Measurements from ENCODE around the gene COL27A1. TPM values are rescaled to one million over a fixed set of nuclear protein-coding genes. Genes with fewer than 3 reads are reported as not detected.

Gene COL27A1
- total RNA-seq, 3 donors from 2014 or later = 3.1 to 13.6 (median 4.0) TPM

GRCh38 chr9:114178076-114178475, 22.7 kb downstream of the COL27A1 start:
- Histone ChIP-seq H3K4me3 (no peak overlapping the region), H3K9me3 (no peaks in the 10 kb centered on the region), H3K36me3 (ENCODE audit: low read depth) (no peaks in the 10 kb centered on the region), H3K4me1 (ENCODE audit: low read depth) (no peaks in the 10 kb centered on the region)
- no peak for TF ChIP-seq CTCF (IDR thresholded peaks at IDR 0.05)
- DNase-seq (no peak), ATAC-seq (no peak)
- intact Hi-C loops (cut with DNase I, micrococcal nuclease) = no loop called here

- no peak overlapping the region for H3K4me3 ChIP-seq
- ATAC-seq = no peak
- intact Hi-C loops (cut with DNase I, micrococcal nuclease) = no loop called here
- DNase-seq = no peak
- H3K4me1 ChIP-seq (ENCODE audit: low read depth) = no peaks in the 10 kb centered on the region
- no peaks in the 10 kb centered on the region for H3K36me3 ChIP-seq (ENCODE audit: low read depth)
- TF ChIP-seq CTCF (IDR thresholded peaks at IDR 0.05) = no peak
- no peaks in the 10 kb centered on the region for H3K9me3 ChIP-seq
Measured at GRCh38 chr9:114178756-114179450, 23.6 kb downstream of the COL27A1 start.

DNA sequence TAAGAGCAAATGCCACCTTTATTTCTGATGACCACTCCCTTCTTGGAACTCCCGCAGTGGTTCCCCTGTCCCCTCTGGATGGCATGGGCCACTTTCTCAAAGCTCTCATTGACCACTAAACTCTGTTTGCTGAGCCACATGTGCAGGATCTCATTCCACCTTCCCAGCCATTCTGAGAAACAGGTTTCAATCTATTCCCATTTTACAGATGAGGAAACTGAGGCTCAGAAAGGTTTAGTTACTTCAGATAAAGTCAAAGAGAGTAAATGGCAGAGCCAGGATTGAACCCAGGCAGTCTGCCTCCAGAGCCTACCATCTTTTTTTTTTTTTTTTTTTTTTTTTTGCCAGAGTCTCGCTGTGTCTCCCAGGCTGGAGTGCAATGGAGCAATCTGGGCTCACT, 24.2 kb downstream of the COL27A1 start:
- TF ChIP-seq CTCF (IDR thresholded peaks at IDR 0.05) = no peak
- intact Hi-C loops (cut with DNase I, micrococcal nuclease) = no loop called here
- no peaks in the 10 kb centered on the region for H3K9me3 ChIP-seq
- no peak for ATAC-seq
- DNase-seq = no peak
- H3K36me3 ChIP-seq (ENCODE audit: low read depth) = no peaks in the 10 kb centered on the region
- H3K4me1 ChIP-seq (ENCODE audit: low read depth) = no peaks in the 10 kb centered on the region
- H3K4me3 ChIP-seq = no peak overlapping the region

DNA sequence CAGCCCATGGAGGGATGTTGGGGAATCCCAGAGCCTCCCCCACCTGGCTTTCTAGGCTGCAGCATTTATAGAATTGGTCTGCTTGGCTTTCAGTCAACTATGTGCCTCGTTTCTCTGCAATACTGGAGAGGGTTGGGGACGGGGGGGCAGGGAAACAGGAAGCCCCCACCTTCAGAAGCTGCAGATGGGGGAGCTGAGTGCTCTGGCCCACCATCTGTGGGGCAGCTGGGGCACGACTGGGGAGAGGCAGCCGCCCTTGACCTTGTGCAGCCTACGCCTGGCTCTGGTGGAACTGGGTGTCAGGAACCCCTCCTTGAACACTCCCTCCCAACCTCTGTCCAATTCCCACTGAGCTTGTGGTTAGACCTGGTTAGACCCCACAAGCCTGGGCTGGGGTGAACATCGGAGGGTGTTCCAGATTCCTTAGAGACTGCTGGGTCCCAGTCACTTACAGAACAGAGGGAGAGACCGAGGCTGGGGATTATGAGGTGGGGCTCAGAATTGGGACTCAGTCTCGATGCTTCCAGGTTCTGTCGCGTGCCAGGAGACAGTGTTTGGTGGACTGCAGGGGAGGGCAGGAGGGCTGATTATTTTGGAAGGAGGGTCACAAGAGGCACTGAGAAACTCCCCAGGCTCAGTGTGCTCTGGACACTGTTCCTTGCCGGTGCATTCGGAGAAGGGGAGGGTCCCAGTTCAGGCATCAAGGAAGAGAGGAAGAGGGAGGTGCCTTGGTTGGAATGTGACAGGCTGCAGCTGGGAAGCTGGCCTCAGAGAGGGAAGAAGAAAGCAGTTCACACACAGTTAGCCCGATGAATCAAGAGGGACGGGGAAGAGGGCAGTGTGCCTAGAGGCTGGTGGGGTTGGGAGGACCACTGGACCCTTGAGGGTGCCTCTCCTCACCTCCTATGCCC, 25.6 kb downstream of the COL27A1 start:
- Histone ChIP-seq H3K4me1 (ENCODE audit: low read depth) (no peaks in the 10 kb centered on the region), H3K4me3 (no peak overlapping the region), H3K36me3 (ENCODE audit: low read depth) (no peaks in the 10 kb centered on the region), H3K9me3 (no peaks in the 10 kb centered on the region)
- intact Hi-C loops (cut with DNase I, micrococcal nuclease) = no loop called here
- no peak for ATAC-seq
- no peak for DNase-seq
- no peak for TF ChIP-seq CTCF (IDR thresholded peaks at IDR 0.05)

DNA sequence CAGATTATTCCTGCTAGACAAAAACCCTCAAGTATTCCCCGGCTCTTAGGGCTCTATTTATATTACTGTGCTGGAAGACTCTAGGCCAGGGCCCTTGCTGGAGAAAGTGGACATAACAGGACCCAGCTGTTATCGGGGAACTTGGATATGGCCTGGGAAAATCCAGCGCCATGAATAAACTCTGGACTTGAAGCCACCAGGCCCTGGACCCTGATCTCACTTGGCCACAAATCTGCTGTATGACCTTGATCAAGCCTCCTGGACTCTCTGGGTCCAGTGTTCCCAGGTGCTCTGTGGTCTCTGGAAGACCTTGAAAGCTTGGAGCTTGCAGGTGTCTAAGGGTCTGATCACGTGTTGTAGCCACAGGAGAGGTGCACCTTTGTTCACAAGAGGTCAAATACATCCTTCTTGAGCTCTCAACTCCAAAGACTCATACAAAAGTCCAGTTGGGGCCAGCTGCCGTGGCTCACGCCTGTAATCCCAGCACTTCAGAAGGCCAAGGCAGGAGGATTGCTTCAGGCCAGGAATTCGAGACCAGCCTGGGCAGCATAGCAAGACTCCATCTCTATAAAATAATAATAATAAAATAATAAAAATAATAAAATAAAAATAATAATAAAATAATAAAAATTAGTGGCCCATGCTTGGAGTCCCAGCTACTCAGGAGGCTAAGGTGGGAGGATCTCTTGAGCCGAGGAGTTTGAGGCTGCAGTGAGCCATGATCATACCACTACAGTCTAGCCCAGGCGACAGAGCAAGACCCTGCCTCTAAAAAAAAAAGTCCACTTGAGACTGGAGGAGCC, 26.5 kb downstream of the COL27A1 start:
- no peaks in the 10 kb centered on the region for H3K9me3 ChIP-seq
- H3K4me1 ChIP-seq (ENCODE audit: low read depth) = no peaks in the 10 kb centered on the region
- peak; percentile 18 for ATAC-seq
- no peak overlapping the region for H3K4me3 ChIP-seq
- intact Hi-C loops (cut with DNase I, micrococcal nuclease) = no loop called here
- DNase-seq = peak in 1 of 3 donors; percentile 25
- no peak for TF ChIP-seq CTCF (IDR thresholded peaks at IDR 0.05)
- no peaks in the 10 kb centered on the region for H3K36me3 ChIP-seq (ENCODE audit: low read depth)
